BLaER1 (cell line): ENCODE results near the gene RASGEF1C.

Experiments
- H3K27ac ChIP-seq: shearing (Covaris generic); formaldehyde crosslinking; 2 replicates; pipeline ENCODE4 v1.8.1; 2022
- H3K27me3 ChIP-seq: shearing (Covaris generic); formaldehyde crosslinking; 2 replicates; pipeline ENCODE4 v1.8.1; 2022
- H3K36me3 ChIP-seq: shearing (Covaris generic); formaldehyde crosslinking; 2 replicates; pipeline ENCODE4 v1.8.1; 2022
- H3K4me1 ChIP-seq: shearing (Covaris generic); formaldehyde crosslinking; 2 replicates; pipeline ENCODE4 v1.8.1; 2022
- H3K4me2 ChIP-seq: shearing (Covaris generic); formaldehyde crosslinking; 2 replicates; pipeline ENCODE4 v1.8.1; 2022
- H3K4me3 ChIP-seq: shearing (Covaris generic); formaldehyde crosslinking; 2 replicates; pipeline ENCODE4 v1.8.1; 2022
- H3K9ac ChIP-seq: shearing (Covaris generic); formaldehyde crosslinking; 2 replicates; pipeline ENCODE4 v1.8.1; 2022
- H3K9me3 ChIP-seq: shearing (Covaris generic); formaldehyde crosslinking; 2 replicates; pipeline ENCODE4 v1.8.1; 2022
- H4K20me1 ChIP-seq: shearing (Covaris generic); formaldehyde crosslinking; 2 replicates; pipeline ENCODE4 v1.8.1; 2022
- Cebpa-rat ChIP-seq: shearing (Covaris generic); IDR thresholded peaks from 2 replicates; pipeline ENCODE4 v1.8.1; 2022

The RASGEF1C gene

GRCh38 chr5:180138214-180138975 is 70.6 kb downstream of the RASGEF1C start:
- Histone ChIP-seq H4K20me1 (no peaks in the 10 kb centered on the region), H3K36me3 (no peaks in the 10 kb centered on the region), H3K4me1 (peaks cover 24% of the 10 kb centered on the region), H3K9ac (no peak overlapping the region), H3K27me3 (no peaks in the 10 kb centered on the region), H3K4me3 (no peak overlapping the region), H3K4me2 (no peak overlapping the region), H3K27ac (no peak overlapping the region), H3K9me3 (peaks cover 8% of the 10 kb centered on the region; the same call in 1 of the 2 replicates)
- no peak for TF ChIP-seq Cebpa-rat

GRCh38 chr5:180137401-180138213 is 71.4 kb downstream of the RASGEF1C start:
- no peak for TF ChIP-seq Cebpa-rat
- Histone ChIP-seq H4K20me1 (no peaks in the 10 kb centered on the region), H3K9me3 (peaks cover 8% of the 10 kb centered on the region; the same call in 1 of the 2 replicates), H3K27me3 (no peaks in the 10 kb centered on the region), H3K27ac (no peak overlapping the region), H3K4me2 (no peak overlapping the region), H3K4me3 (no peak overlapping the region), H3K9ac (no peak overlapping the region), H3K36me3 (no peaks in the 10 kb centered on the region), H3K4me1 (peaks cover 24% of the 10 kb centered on the region)

GRCh38 chr5:180136630-180137381 is 72.2 kb downstream of the RASGEF1C start:
- Histone ChIP-seq H3K27me3 (no peaks in the 10 kb centered on the region), H3K4me3 (no peak overlapping the region), H3K27ac (no peak overlapping the region), H4K20me1 (no peaks in the 10 kb centered on the region), H3K36me3 (no peaks in the 10 kb centered on the region), H3K4me1 (peaks cover 24% of the 10 kb centered on the region), H3K9me3 (peaks cover 8% of the 10 kb centered on the region; the same call in 1 of the 2 replicates), H3K9ac (no peak overlapping the region), H3K4me2 (no peak overlapping the region)
- TF ChIP-seq Cebpa-rat = no peak

GRCh38 chr5:180135967-180136629 is 72.9 kb downstream of the RASGEF1C start:
- H3K9me3 ChIP-seq = peaks cover 8% of the 10 kb centered on the region; the same call in 1 of the 2 replicates
- H3K4me2 ChIP-seq = peak overlapping the region; percentile 54; the same call in 1 of the 2 replicates
- peaks cover 24% of the 10 kb centered on the region for H3K4me1 ChIP-seq
- H3K9ac ChIP-seq = no peak overlapping the region
- TF ChIP-seq Cebpa-rat = no peak
- no peaks in the 10 kb centered on the region for H3K27me3 ChIP-seq
- no peaks in the 10 kb centered on the region for H4K20me1 ChIP-seq
- no peak overlapping the region for H3K27ac ChIP-seq
- no peak overlapping the region for H3K4me3 ChIP-seq
- no peaks in the 10 kb centered on the region for H3K36me3 ChIP-seq

- no peak overlapping the region for H3K9ac ChIP-seq
- peaks cover 24% of the 10 kb centered on the region for H3K4me1 ChIP-seq
- no peak for TF ChIP-seq Cebpa-rat
- H3K27me3 ChIP-seq = no peaks in the 10 kb centered on the region
- peak overlapping the region; percentile 54 for H3K4me2 ChIP-seq
- no peak overlapping the region for H3K27ac ChIP-seq
- H3K9me3 ChIP-seq = peaks cover 8% of the 10 kb centered on the region; the same call in 1 of the 2 replicates
- no peaks in the 10 kb centered on the region for H3K36me3 ChIP-seq
- H3K4me3 ChIP-seq = no peak overlapping the region
- no peaks in the 10 kb centered on the region for H4K20me1 ChIP-seq
These were observed 73.7 kb downstream of the RASGEF1C start for GRCh38 chr5:180135128-180135955.

- H3K9me3 ChIP-seq = peaks cover 8% of the 10 kb centered on the region; the same call in 1 of the 2 replicates
- H3K27ac ChIP-seq = no peak overlapping the region
- H3K36me3 ChIP-seq = no peaks in the 10 kb centered on the region
- no peak overlapping the region for H3K4me2 ChIP-seq
- H3K9ac ChIP-seq = no peak overlapping the region
- no peak overlapping the region for H3K4me3 ChIP-seq
- no peaks in the 10 kb centered on the region for H3K27me3 ChIP-seq
- TF ChIP-seq Cebpa-rat = no peak
- H3K4me1 ChIP-seq = peaks cover 19% of the 10 kb centered on the region
- H4K20me1 ChIP-seq = no peaks in the 10 kb centered on the region
These were observed 75.0 kb downstream of the RASGEF1C start for GRCh38 chr5:180133971-180134508.

GRCh38 chr5:180133551-180133950 is 75.5 kb downstream of the RASGEF1C start:
- Histone ChIP-seq H3K9me3 (peaks cover 8% of the 10 kb centered on the region; the same call in 1 of the 2 replicates), H3K4me1 (peaks cover 24% of the 10 kb centered on the region), H3K9ac (no peak overlapping the region), H3K27ac (no peak overlapping the region), H3K4me3 (no peak overlapping the region), H4K20me1 (no peaks in the 10 kb centered on the region), H3K36me3 (no peaks in the 10 kb centered on the region), H3K27me3 (no peaks in the 10 kb centered on the region), H3K4me2 (no peak overlapping the region)
- TF ChIP-seq Cebpa-rat = no peak

- TF ChIP-seq Cebpa-rat = no peak
- Histone ChIP-seq H3K27me3 (no peaks in the 10 kb centered on the region), H3K4me1 (peaks cover 29% of the 10 kb centered on the region), H3K9me3 (peaks cover 8% of the 10 kb centered on the region; the same call in 1 of the 2 replicates), H3K36me3 (no peaks in the 10 kb centered on the region), H3K9ac (no peak overlapping the region; the same call in 1 of the 2 replicates), H4K20me1 (no peaks in the 10 kb centered on the region), H3K27ac (no peak overlapping the region), H3K4me2 (no peak overlapping the region), H3K4me3 (no peak overlapping the region)
These were observed 76.0 kb downstream of the RASGEF1C start for GRCh38 chr5:180133060-180133459.
